Measurements from ENCODE around the gene ERCC8.

The ERCC8 gene

GRCh38 chr5:60833520-60833919 lies 111.3 kb downstream of the ERCC8 start:
- H3K4me1 ChIP-seq (ENCODE audit: control insufficient read depth, insufficient read depth, low read length): no peaks in the 10 kb centered on the region
- H3K4me3 ChIP-seq (ENCODE audit: low read length): no peak overlapping the region
- no peak overlapping the region for H3K4me2 ChIP-seq (ENCODE audit: low read length)
- peaks cover 24% of the 10 kb centered on the region for H3K27me3 ChIP-seq (ENCODE audit: control insufficient read depth, insufficient read depth, low read length)
- no peaks in the 10 kb centered on the region for H3K9me3 ChIP-seq (replicated peaks; ENCODE audit: low read length)
- no peaks in the 10 kb centered on the region for H3K36me3 ChIP-seq (ENCODE audit: insufficient read depth, low read length)
- no peak overlapping the region for H3K9ac ChIP-seq (ENCODE audit: low read depth, low read length)

DNA sequence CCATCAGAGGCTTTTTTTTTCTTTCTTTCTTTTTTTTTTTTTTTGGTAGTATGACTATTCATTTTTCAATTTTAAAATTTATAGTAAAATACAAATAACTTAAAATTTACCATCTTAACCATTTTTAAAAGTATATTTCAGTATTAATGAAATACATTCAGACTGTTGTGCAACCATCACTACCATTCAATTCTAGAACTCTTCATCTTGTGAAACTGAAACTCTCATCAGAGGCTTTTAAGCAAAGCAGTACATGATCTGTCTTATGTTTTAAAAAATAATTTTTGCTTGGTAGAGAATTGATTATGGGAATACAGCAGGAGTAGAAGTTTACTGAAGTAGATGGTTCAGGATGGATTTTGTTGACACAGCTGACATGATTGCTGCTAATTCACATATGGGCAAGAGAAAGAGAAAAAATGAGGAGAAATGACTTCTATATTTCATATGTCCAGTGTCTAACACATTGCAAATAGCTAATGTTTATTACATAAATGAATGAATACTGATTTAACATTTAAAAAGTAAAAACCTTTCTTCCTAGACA lies 114.2 kb downstream of the ERCC8 start:
- no peaks in the 10 kb centered on the region for H3K4me1 ChIP-seq (ENCODE audit: control insufficient read depth, insufficient read depth, low read length)
- no peaks in the 10 kb centered on the region for H3K36me3 ChIP-seq (ENCODE audit: insufficient read depth, low read length)
- no peak overlapping the region for H3K4me3 ChIP-seq (ENCODE audit: low read length)
- no peak overlapping the region for H3K4me2 ChIP-seq (ENCODE audit: low read length)
- no peak overlapping the region for H3K9ac ChIP-seq (ENCODE audit: low read depth, low read length)
- no peaks in the 10 kb centered on the region for H3K9me3 ChIP-seq (replicated peaks; ENCODE audit: low read length)
- H3K27me3 ChIP-seq (ENCODE audit: control insufficient read depth, insufficient read depth, low read length): peaks cover 18% of the 10 kb centered on the region

- Histone ChIP-seq H3K36me3 (ENCODE audit: insufficient read depth, low read length) (no peaks in the 10 kb centered on the region), H3K4me1 (ENCODE audit: control insufficient read depth, insufficient read depth, low read length) (no peaks in the 10 kb centered on the region), H3K27me3 (ENCODE audit: control insufficient read depth, insufficient read depth, low read length) (peaks cover 18% of the 10 kb centered on the region), H3K4me3 (ENCODE audit: low read length) (no peak overlapping the region), H3K4me2 (ENCODE audit: low read length) (no peak overlapping the region), H3K9ac (ENCODE audit: low read depth, low read length) (no peak overlapping the region), H3K9me3 (replicated peaks; ENCODE audit: low read length) (no peaks in the 10 kb centered on the region)
Observed at GRCh38 chr5:60829490-60830266, 115.2 kb downstream of the ERCC8 start.

DNA sequence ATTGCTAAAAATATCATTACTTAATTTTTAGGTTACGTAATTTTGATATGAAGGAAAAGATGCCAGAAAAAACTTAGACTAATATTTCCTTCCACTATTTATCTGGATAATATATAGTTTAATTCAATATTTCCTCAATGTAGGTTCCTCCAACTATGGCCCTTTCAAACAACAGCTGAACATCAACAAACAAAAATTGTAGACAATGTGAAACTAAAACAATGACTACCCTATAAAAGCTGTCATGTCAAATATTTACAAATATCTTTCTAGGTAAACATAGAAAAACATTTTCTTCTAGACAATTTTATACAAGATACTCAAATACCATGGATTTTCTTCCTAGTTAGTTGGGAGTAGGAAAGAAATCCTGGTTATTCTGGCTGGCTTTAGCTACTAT lies 117.7 kb downstream of the ERCC8 start:
- Histone ChIP-seq H3K9me3 (replicated peaks; ENCODE audit: low read length) (no peaks in the 10 kb centered on the region), H3K4me3 (ENCODE audit: low read length) (no peak overlapping the region), H3K9ac (ENCODE audit: low read depth, low read length) (no peak overlapping the region), H3K27me3 (ENCODE audit: control insufficient read depth, insufficient read depth, low read length) (peaks cover 27% of the 10 kb centered on the region), H3K4me1 (ENCODE audit: control insufficient read depth, insufficient read depth, low read length) (no peaks in the 10 kb centered on the region), H3K4me2 (ENCODE audit: low read length) (no peak overlapping the region), H3K36me3 (ENCODE audit: insufficient read depth, low read length) (no peaks in the 10 kb centered on the region)

GRCh38 chr5:60826653-60827052 lies 118.2 kb downstream of the ERCC8 start:
- H3K4me1 ChIP-seq (ENCODE audit: control insufficient read depth, insufficient read depth, low read length): no peaks in the 10 kb centered on the region
- H3K36me3 ChIP-seq (ENCODE audit: insufficient read depth, low read length): no peaks in the 10 kb centered on the region
- no peak overlapping the region for H3K9ac ChIP-seq (ENCODE audit: low read depth, low read length)
- H3K4me3 ChIP-seq (ENCODE audit: low read length): no peak overlapping the region
- peaks cover 31% of the 10 kb centered on the region for H3K27me3 ChIP-seq (ENCODE audit: control insufficient read depth, insufficient read depth, low read length)
- H3K9me3 ChIP-seq (replicated peaks; ENCODE audit: low read length): no peaks in the 10 kb centered on the region
- no peak overlapping the region for H3K4me2 ChIP-seq (ENCODE audit: low read length)
